ENCODE data around the gene TKFC.
A peak's percentile ranks its signal among the peaks of the same experiment; 100 is the strongest.

Gene TKFC

GRCh38 chr11:61332797-61333549 is at the start of gene TKFC, which contains the start of gene DDB1:
Gene TKFC (plus strand): TSS chr11:61333228. CDS start chr11:61334729, 1,501 bp downstream.
Gene DDB1 (minus strand): TSS chr11:61333105. CDS start chr11:61332968, 137 bp downstream.
- DNase-seq: peak; percentile 97

- no peak for DNase-seq
Observed at GRCh38 chr11:61283613-61284012, 49.4 kb upstream of the TKFC start.

GRCh38 chr11:61287338-61287977 is 45.6 kb upstream of the TKFC start:
- no peak for DNase-seq

- DNase-seq: no peak
Observed at GRCh38 chr11:61290905-61291690, 41.9 kb upstream of the TKFC start.

- no peak for DNase-seq
Observed at GRCh38 chr11:61292356-61292755, 40.7 kb upstream of the TKFC start.

GRCh38 chr11:61293867-61294716 is 38.9 kb upstream of the TKFC start:
- peak; percentile 53 for DNase-seq

GRCh38 chr11:61294717-61295595 is 38.1 kb upstream of the TKFC start, which contains the start of gene VWCE:
Gene VWCE (minus strand): TSS chr11:61295316. CDS start chr11:61295037, 279 bp downstream.
- peak; percentile 83 for DNase-seq

- no peak for DNase-seq
Observed at GRCh38 chr11:61295596-61295926, 37.5 kb upstream of the TKFC start.

GRCh38 chr11:61297341-61297740 is 35.7 kb upstream of the TKFC start:
- DNase-seq: no peak

- no peak for DNase-seq
Observed at GRCh38 chr11:61297746-61298145, 35.3 kb upstream of the TKFC start.

GRCh38 chr11:61298663-61299244 is 34.3 kb upstream of the TKFC start:
- DNase-seq: no peak

GRCh38 chr11:61302550-61302949 is 30.5 kb upstream of the TKFC start:
- DNase-seq: no peak

- DNase-seq: no peak
Observed at GRCh38 chr11:61303725-61304124, 29.3 kb upstream of the TKFC start.

GRCh38 chr11:61305417-61305816 is 27.6 kb upstream of the TKFC start:
- no peak for DNase-seq

- DNase-seq: no peak
Observed at GRCh38 chr11:61306221-61306620, 26.8 kb upstream of the TKFC start.

GRCh38 chr11:61307354-61307753 is 25.7 kb upstream of the TKFC start:
- DNase-seq: no peak

GRCh38 chr11:61309141-61309540 is 23.9 kb upstream of the TKFC start:
- no peak for DNase-seq

- no peak for DNase-seq
Observed at GRCh38 chr11:61309739-61310138, 23.3 kb upstream of the TKFC start.

GRCh38 chr11:61310749-61311148 is 22.3 kb upstream of the TKFC start:
- no peak for DNase-seq

GRCh38 chr11:61315260-61315659 is 17.8 kb upstream of the TKFC start:
- no peak for DNase-seq
